Adrenal gland (tissue), 12 donors: ENCODE results near the gene ZDHHC24. TPM values are rescaled to one million over a fixed set of nuclear protein-coding genes. Genes with fewer than 3 reads are reported as not detected.

Experiments
- DNase-seq, 7 donors: peaks; one replicate each; pipeline ENCODE4 v3.0.0-alpha.2; 2019 to 2020
- H3K27ac ChIP-seq, 5 donors: fragments of 200-600 bp; sonication (generic) in 4 of 5; 1 replicate in 3 of 5; 2 replicates in 2 of 5; pipeline versions ENCODE4 v1.5.1 to v1.8.0; 2016 to 2020; ENCODE audit warnings: mild to moderate bottlenecking in 1 of 5
- H3K27me3 ChIP-seq: fragments of 200-600 bp; 2 replicates; pipeline ENCODE4 v1.8.0; 2021
- H3K36me3 ChIP-seq, 2 donors: fragments of 200-600 bp; replicated peaks in 1 of 2; 1 replicate in 1 of 2; 2 replicates in 1 of 2; pipeline versions ENCODE4 v1.5.1 to v1.8.0; 2018 to 2022
- H3K4me1 ChIP-seq, 2 donors: fragments of 200-600 bp; replicated peaks in 1 of 2; 1 replicate in 1 of 2; 2 replicates in 1 of 2; pipeline versions ENCODE4 v1.5.1 to v1.8.0; 2018 to 2021
- H3K4me3 ChIP-seq, 4 donors: fragments of 200-600 bp; sonication (generic) in 3 of 4; one replicate each; pipeline ENCODE4 v1.5.1; 2016 to 2018
- H3K9me3 ChIP-seq, 3 donors: fragments of 200-600 bp; sonication (generic) in 1 of 3; replicated peaks in 1 of 3; 1 replicate in 2 of 3; 2 replicates in 1 of 3; pipeline versions ENCODE4 v1.5.1 to v1.8.0; 2016 to 2021
- POLR2A ChIP-seq, 2 donors: fragments of 450-650 bp; IDR thresholded peaks; one replicate each; pipeline ENCODE4 v1.6.1; 2017; ENCODE audit warnings: antibody characterized with exemption in 2 of 2, mild to moderate bottlenecking in 2 of 2, moderate library complexity in 1 of 2
- WGBS, 4 donors: extraction: QIAGEN DNeasy Blood & Tissue Kit in 2 of 4; methylation state at CpG; one replicate each; pipeline versions ENCODE4 v1.1.5 to v1.1.7; 2013 to 2017; 5-methylcytosine and 5-hydroxymethylcytosine counted together
- intact Hi-C, 2 donors: fragments of 100-400 bp; cut with DNase I; formaldehyde crosslinking; loops; one replicate each; pipeline versions ENCODE4 v1.14.1 to v1.15.0; 2022 to 2023
- polyA plus RNA-seq, 3 donors: library from polyadenylated mRNA; stranded (reverse); fragments of 200-250 nt in 2 of 3; fragments of 350-450 nt in 1 of 3; fragmentation: Illumina TruSeq in 1 of 3; extraction: RNeasy Lipid Tissue Mini Kit (QIAGEN cat#74804) in 1 of 3; gene quantifications; one replicate each; pipeline ENCODE4 v1.2.3, GENCODE V29; 2013 to 2014
- total RNA-seq, 9 donors: library from RNA; depleted of rRNA in 4 of 9; stranded (reverse); fragments of >200 nt in 4 of 9; fragments of 120-200 nt in 1 of 9; fragmentation: NEBNext Ultra II Directional in 1 of 9; extraction: Animal tissue kit (Norgen Biotek cat#: 25700) in 1 of 9; gene quantifications; one replicate each; pipeline versions ENCODE4 v1.1.0 to v1.2.4, GENCODE V29; 2013 to 2023
- TF ChIP-seq, protein P1 (sequence below), 6 experiments: fragments of 450-650 bp in 4 of 6; fragments of 200-600 bp in 2 of 6; sonication (generic) in 1 of 6; IDR thresholded peaks; 1 replicate in 5 of 6; 2 replicates in 1 of 6; pipeline versions ENCODE4 v1.5.1 to v1.8.0; 2016 to 2021; ENCODE audit warnings: antibody characterized with exemption in 6 of 6, mild to moderate bottlenecking in 2 of 6, moderate library complexity in 1 of 6
- donor health status: healthy with polysubstance abuse.
- donor health status: Bipolar disorder and iron deficiency.
- donor health status: DM: yes; HTN: yes; CAD: no.
- donor health status: DM: no; HTN: no; CAD: no.
- donor health status: DM: no; HTN: no; CAD: no.
- donor health status: DM: yes; HTN: yes; CAD: no.

ZDHHC24 gene
- total and polyA plus RNA-seq, 12 donors, result 8.6 to 34.7 (median 18.8) TPM

DNA sequence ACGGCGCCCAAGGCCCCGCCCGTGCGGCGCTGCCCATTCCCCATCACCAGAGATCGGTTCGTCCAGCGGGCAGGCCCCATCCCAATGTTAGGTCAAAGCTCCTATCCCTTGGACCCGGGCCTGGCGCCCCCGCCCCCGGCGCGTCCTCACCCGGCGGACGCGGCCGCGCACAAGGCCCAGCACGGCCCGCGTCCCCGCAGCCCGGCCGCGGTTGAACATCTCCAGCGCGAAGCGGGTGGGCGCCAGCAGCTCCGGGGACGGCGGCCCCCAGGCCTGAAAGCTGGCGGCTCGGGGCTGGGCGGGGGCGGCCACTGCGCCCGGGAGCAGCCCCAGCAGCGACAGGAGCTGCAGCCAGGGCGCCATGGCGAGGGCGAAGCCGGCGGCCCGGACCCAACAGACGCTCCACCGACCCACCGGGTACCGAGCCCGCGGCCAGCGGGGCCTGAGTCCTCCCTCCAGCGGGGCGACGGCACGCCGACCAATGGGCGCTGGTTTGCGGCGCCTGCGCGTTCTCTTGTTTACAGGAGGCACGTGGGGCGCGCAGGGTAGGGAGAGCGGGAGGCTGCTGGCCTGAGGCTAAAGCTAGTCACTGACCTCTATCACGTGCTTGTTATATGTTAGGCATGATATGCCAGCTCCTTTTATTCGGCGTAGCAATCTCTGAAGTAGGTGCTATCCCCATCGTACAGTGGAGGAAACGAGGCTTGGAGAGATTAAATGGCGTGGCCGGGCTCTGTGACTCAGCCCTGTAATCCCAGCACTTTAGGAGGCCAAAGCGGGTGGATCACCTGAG lies 22.5 kb upstream of the ZDHHC24 start, which contains the start of gene CTSF:
TSS of gene CTSF (minus strand) at position 483 of the 793 bp plus-strand sequence. CDS start at position 363, 120 bp downstream.
- Histone ChIP-seq H3K9me3 (no peaks in the 10 kb centered on the region), H3K27me3 (no peaks in the 10 kb centered on the region), H3K36me3 (peaks cover 0 to 8% of the 10 kb centered on the region in 2 donors), H3K4me1 (peaks cover 14 to 15% of the 10 kb centered on the region in 2 donors), H3K4me3 (peak within 1 kb of the TSS in 3 of 4 donors; percentile 25 to 66 (median 62)), H3K27ac (peak within 1 kb of the TSS in 2 of 5 donors; percentile 15 to 42)
- WGBS, 4 donors, result 3 to 17% (median 4%) methylated on average over 7 to 77 of the region's 77 CpGs
- intact Hi-C loops, result no loop called here
- peak in 1 of 2 donors; percentile 59 for TF ChIP-seq POLR2A (IDR thresholded peaks at IDR 0.05)
- TF ChIP-seq, protein P1, sequence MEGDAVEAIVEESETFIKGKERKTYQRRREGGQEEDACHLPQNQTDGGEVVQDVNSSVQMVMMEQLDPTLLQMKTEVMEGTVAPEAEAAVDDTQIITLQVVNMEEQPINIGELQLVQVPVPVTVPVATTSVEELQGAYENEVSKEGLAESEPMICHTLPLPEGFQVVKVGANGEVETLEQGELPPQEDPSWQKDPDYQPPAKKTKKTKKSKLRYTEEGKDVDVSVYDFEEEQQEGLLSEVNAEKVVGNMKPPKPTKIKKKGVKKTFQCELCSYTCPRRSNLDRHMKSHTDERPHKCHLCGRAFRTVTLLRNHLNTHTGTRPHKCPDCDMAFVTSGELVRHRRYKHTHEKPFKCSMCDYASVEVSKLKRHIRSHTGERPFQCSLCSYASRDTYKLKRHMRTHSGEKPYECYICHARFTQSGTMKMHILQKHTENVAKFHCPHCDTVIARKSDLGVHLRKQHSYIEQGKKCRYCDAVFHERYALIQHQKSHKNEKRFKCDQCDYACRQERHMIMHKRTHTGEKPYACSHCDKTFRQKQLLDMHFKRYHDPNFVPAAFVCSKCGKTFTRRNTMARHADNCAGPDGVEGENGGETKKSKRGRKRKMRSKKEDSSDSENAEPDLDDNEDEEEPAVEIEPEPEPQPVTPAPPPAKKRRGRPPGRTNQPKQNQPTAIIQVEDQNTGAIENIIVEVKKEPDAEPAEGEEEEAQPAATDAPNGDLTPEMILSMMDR (IDR thresholded peaks at IDR 0.05), result no peak
- peak; percentile 89 to 94 (median 92) for DNase-seq

DNA sequence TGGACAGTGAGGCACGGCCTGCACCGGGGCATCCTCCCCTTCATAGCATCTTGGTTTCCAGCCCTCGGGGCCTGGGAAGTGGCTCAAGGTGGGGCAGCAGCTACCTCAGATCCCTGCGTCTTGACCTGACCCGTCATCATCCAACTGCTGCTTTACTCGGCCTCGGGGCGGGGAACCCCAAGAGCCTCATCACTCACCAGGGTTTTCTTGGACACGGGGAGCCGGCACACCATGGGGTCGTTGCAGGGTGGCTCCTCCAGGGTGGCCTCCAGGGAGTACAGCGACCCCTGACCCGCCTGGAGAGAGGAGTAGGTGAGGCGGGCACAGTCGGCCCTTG lies 21.9 kb upstream of the ZDHHC24 start:
- Histone ChIP-seq H3K4me1 (peaks cover 14 to 15% of the 10 kb centered on the region in 2 donors), H3K4me3 (peak overlapping the region in 2 of 4 donors; percentile 25 to 66), H3K36me3 (peaks cover 0 to 8% of the 10 kb centered on the region in 2 donors), H3K9me3 (no peaks in the 10 kb centered on the region), H3K27me3 (no peaks in the 10 kb centered on the region), H3K27ac (no peak overlapping the region)
- no peak for DNase-seq
- 50 to 84% (median 58%) methylated on average over 2 to 15 of the region's 15 CpGs for WGBS, 4 donors
- intact Hi-C loops, result no loop called here
- TF ChIP-seq POLR2A (IDR thresholded peaks at IDR 0.05), result no peak
- TF ChIP-seq, protein P1 (IDR thresholded peaks at IDR 0.05), result no peak

DNA sequence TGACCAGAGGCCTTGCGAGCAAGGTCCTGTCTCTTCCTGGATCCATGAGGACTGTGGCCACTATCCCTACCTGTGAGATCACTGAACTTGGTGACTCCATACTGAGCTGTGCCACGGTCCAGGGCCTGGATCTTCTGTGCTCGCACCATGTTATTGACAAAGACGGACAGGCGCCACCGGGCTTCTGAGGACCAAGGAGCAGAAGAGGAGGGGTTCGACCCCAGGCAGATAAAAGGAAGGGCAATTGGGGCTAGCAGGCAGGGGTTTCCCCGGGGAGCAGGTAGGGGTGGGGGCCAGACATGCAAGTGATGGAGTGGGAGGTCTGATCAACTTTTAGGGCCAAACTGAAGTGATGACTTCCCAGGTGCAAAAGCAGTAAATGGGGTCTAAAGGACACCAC lies 20.4 kb upstream of the ZDHHC24 start:
- 93 to 98% (median 94%) methylated on average over 8 of the region's 8 CpGs for WGBS, 4 donors
- Histone ChIP-seq H3K9me3 (no peaks in the 10 kb centered on the region), H3K36me3 (peaks cover 0 to 8% of the 10 kb centered on the region in 2 donors), H3K4me3 (no peak overlapping the region), H3K27ac (no peak overlapping the region), H3K27me3 (no peaks in the 10 kb centered on the region), H3K4me1 (peaks cover 14 to 15% of the 10 kb centered on the region in 2 donors)
- intact Hi-C loops, result no loop called here
- DNase-seq, result no peak
- no peak for TF ChIP-seq POLR2A (IDR thresholded peaks at IDR 0.05)
- TF ChIP-seq, protein P1 (IDR thresholded peaks at IDR 0.05), result no peak

DNA sequence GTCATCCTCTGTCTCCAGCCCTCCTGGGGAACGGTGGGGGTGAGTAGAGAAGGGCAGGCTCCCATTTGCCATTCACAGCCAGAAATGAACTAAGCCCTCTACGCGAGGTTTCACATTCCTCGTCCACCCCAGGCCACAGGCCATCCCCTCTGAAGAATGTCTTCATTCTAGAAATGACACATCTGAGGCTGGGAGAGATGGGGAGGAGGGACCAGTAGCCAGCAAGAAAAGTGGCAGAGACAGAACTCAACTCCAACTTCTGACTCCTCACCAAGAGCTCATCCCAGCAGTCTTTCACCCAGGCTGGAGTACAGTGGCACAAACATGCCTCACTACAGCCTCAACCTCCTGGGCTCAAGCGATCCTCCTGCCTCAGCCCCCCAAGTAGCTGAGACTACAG lies 19.1 kb upstream of the ZDHHC24 start:
- Histone ChIP-seq H3K27me3 (no peaks in the 10 kb centered on the region), H3K4me1 (peaks cover 14 to 15% of the 10 kb centered on the region in 2 donors), H3K36me3 (peaks cover 0 to 8% of the 10 kb centered on the region in 2 donors), H3K4me3 (no peak overlapping the region), H3K27ac (no peak overlapping the region), H3K9me3 (no peaks in the 10 kb centered on the region)
- no peak for TF ChIP-seq POLR2A (IDR thresholded peaks at IDR 0.05)
- TF ChIP-seq, protein P1 (IDR thresholded peaks at IDR 0.05), result no peak
- intact Hi-C loops, result no loop called here
- no peak for DNase-seq
- WGBS, 4 donors, result 57 to 74% (median 68%) methylated on average over 4 to 5 of the region's 5 CpGs
